ENCODE data around the gene RTP5.
"Not testable (repeated sequence)": the region's sequence is repeated elsewhere in the genome, so short reads cannot be mapped to it uniquely, and the experiment has no call there.

The RTP5 gene

GRCh38 chr2:241869087-241869961, at the start of gene RTP5:
TSS of gene RTP5 (plus strand) at chr2:241869729. CDS start at chr2:241869757, 28 bp downstream.
- peak; percentile 46 for DNase-seq

GRCh38 chr2:241819947-241820624, 49.4 kb upstream of the RTP5 start:
- DNase-seq = not testable (repeated sequence)

- DNase-seq = no peak
Measured at GRCh38 chr2:241820625-241821384, 48.7 kb upstream of the RTP5 start.

GRCh38 chr2:241821460-241822263, 47.9 kb upstream of the RTP5 start:
- no peak for DNase-seq

- DNase-seq = no peak
Measured at GRCh38 chr2:241822264-241822623, 47.3 kb upstream of the RTP5 start.

- DNase-seq = not testable (repeated sequence)
Measured at GRCh38 chr2:241823531-241824437, 45.7 kb upstream of the RTP5 start.

GRCh38 chr2:241827394-241827793, 42.1 kb upstream of the RTP5 start:
- DNase-seq = no peak

GRCh38 chr2:241833101-241833663, 36.3 kb upstream of the RTP5 start:
- DNase-seq = no peak

GRCh38 chr2:241833756-241834526, 35.6 kb upstream of the RTP5 start:
- not testable (repeated sequence) for DNase-seq

- no peak for DNase-seq
Measured at GRCh38 chr2:241834527-241835210, 34.9 kb upstream of the RTP5 start.

- no peak for DNase-seq
Measured at GRCh38 chr2:241835611-241836010, 33.9 kb upstream of the RTP5 start.

GRCh38 chr2:241836292-241836691, 33.2 kb upstream of the RTP5 start:
- DNase-seq = no peak

- no peak for DNase-seq
Measured at GRCh38 chr2:241837197-241837965, 32.1 kb upstream of the RTP5 start.

- DNase-seq = no peak
Measured at GRCh38 chr2:241841181-241842066, 28.1 kb upstream of the RTP5 start.

GRCh38 chr2:241842067-241842415, 27.5 kb upstream of the RTP5 start:
- DNase-seq = no peak

GRCh38 chr2:241842620-241843211, 26.8 kb upstream of the RTP5 start:
- DNase-seq = no peak

- DNase-seq = no peak
Measured at GRCh38 chr2:241843321-241844065, 26.0 kb upstream of the RTP5 start.

All from NCI-H1105 (cell line).